Measurements from ENCODE around the gene BPIFB2.
"Not testable (repeated sequence)": the region's sequence is repeated elsewhere in the genome, so short reads cannot be mapped to it uniquely, and the experiment has no call there.

BPIFB2 gene

GRCh38 chr20:33007376-33008335, at the start of gene BPIFB2:
BPIFB2 (plus strand) TSS chr20:33007704; CDS start chr20:33008575, 871 bp downstream.
- no peak for DNase-seq

GRCh38 chr20:32958574-32958973, 48.9 kb upstream of the BPIFB2 start:
- no peak for DNase-seq

- no peak for DNase-seq
Observed at GRCh38 chr20:32959351-32960221, 47.9 kb upstream of the BPIFB2 start.

GRCh38 chr20:32960222-32960518, 47.3 kb upstream of the BPIFB2 start:
- DNase-seq, result no peak

- DNase-seq, result no peak
Observed at GRCh38 chr20:32960849-32961731, 46.4 kb upstream of the BPIFB2 start.

GRCh38 chr20:32962053-32962452, 45.5 kb upstream of the BPIFB2 start:
- no peak for DNase-seq

GRCh38 chr20:32962646-32963045, 44.9 kb upstream of the BPIFB2 start:
- not testable (repeated sequence) for DNase-seq

- no peak for DNase-seq
Observed at GRCh38 chr20:32963176-32963575, 44.3 kb upstream of the BPIFB2 start.

GRCh38 chr20:32964575-32964974, 42.9 kb upstream of the BPIFB2 start:
- no peak for DNase-seq

GRCh38 chr20:32965115-32965514, 42.4 kb upstream of the BPIFB2 start:
- DNase-seq, result no peak

GRCh38 chr20:32965581-32966373, 41.7 kb upstream of the BPIFB2 start:
- no peak for DNase-seq

- no peak for DNase-seq
Observed at GRCh38 chr20:32966382-32966781, 41.1 kb upstream of the BPIFB2 start.

GRCh38 chr20:32966881-32967781, 40.4 kb upstream of the BPIFB2 start:
- DNase-seq, result peak; percentile 51

GRCh38 chr20:32967961-32968457, 39.5 kb upstream of the BPIFB2 start:
- DNase-seq, result peak; percentile 48

GRCh38 chr20:32968478-32969241, 38.8 kb upstream of the BPIFB2 start:
- DNase-seq, result peak; percentile 43

- no peak for DNase-seq
Observed at GRCh38 chr20:32969356-32970114, 38.0 kb upstream of the BPIFB2 start.

GRCh38 chr20:32970115-32970972, 37.2 kb upstream of the BPIFB2 start:
- DNase-seq, result no peak

GRCh38 chr20:32970973-32971300, 36.6 kb upstream of the BPIFB2 start:
- no peak for DNase-seq

Measured in activated naive CD4-positive, alpha-beta T cell treated with Interleukin-2 at 50 U/mL for 16 hours (primary cell).